Muscle of leg (tissue), 11 donors: Measurements from ENCODE around the gene CCNQ. TPM values are rescaled to one million over a fixed set of nuclear protein-coding genes. Genes with fewer than 3 reads are reported as not detected.
"Not testable (repeated sequence)": the region's sequence is repeated elsewhere in the genome, so short reads cannot be mapped to it uniquely, and the experiment has no call there.

Source experiments
- DNase-seq: peaks from one replicate; pipeline ENCODE4 v3.0.0; 2013
- H3K27ac ChIP-seq: one replicate; pipeline ENCODE4 v1.5.1; 2013; ENCODE audit warnings: mild to moderate bottlenecking, low read length, control low read depth
- H3K27me3 ChIP-seq: one replicate; pipeline ENCODE4 v1.6.1; 2013; ENCODE audit warnings: low read length; ENCODE audit not compliant: control insufficient read depth, insufficient read depth
- H3K36me3 ChIP-seq: one replicate; pipeline ENCODE4 v1.6.1; 2013; ENCODE audit warnings: low read length; ENCODE audit not compliant: control insufficient read depth, insufficient read depth
- H3K4me1 ChIP-seq: one replicate; pipeline ENCODE4 v1.6.1; 2013; ENCODE audit warnings: low read length; ENCODE audit not compliant: control insufficient read depth, insufficient read depth
- H3K4me3 ChIP-seq: one replicate; pipeline ENCODE4 v1.5.1; 2013; ENCODE audit warnings: low read length, control low read depth
- H3K9me3 ChIP-seq: replicated peaks from 2 replicates; pipeline ENCODE4 v1.6.1; 2013; ENCODE audit warnings: low read depth, low read length; ENCODE audit not compliant: control insufficient read depth
- WGBS: methylation state at CpG from one replicate; pipeline ENCODE4 v1.1.5; 2013; ENCODE audit warnings: missing lambda C conversion rate; ENCODE audit not compliant: insufficient coverage; 5-methylcytosine and 5-hydroxymethylcytosine counted together
- polyA plus RNA-seq, 8 donors: library from polyadenylated mRNA; unstranded; fragments of 120-200 nt; gene quantifications; one replicate each; pipeline versions ENCODE4 v1.2.1 to v1.2.3, GENCODE V29; 2013; ENCODE audit warnings: inconsistent platforms in 1 of 8, low replicate concordance in 1 of 8; ENCODE audit not compliant: insufficient read length in 8 of 8, insufficient read depth in 1 of 8
- total RNA-seq: library from RNA; stranded (reverse); fragments of 120-200 nt; gene quantifications from one replicate; pipeline ENCODE4 v1.2.4, GENCODE V29; 2013

Gene CCNQ
- total and polyA plus RNA-seq, 9 donors: 11.7 to 15.9 (median 13.3) TPM

GRCh38 chrX:153608806-153609205, 9.9 kb upstream of the CCNQ start:
- Histone ChIP-seq H3K36me3 (no peaks in the 10 kb centered on the region), H3K4me3 (no peak overlapping the region), H3K4me1 (peaks cover 11% of the 10 kb centered on the region), H3K9me3 (no peaks in the 10 kb centered on the region), H3K27me3 (peaks cover 18% of the 10 kb centered on the region), H3K27ac (no peak overlapping the region)
- WGBS: 50% methylated on average over 1 of the region's 4 CpGs
- DNase-seq: no peak

GRCh38 chrX:153608376-153608775, 9.4 kb upstream of the CCNQ start:
- Histone ChIP-seq H3K27ac (no peak overlapping the region), H3K9me3 (no peaks in the 10 kb centered on the region), H3K36me3 (no peaks in the 10 kb centered on the region), H3K4me1 (peaks cover 11% of the 10 kb centered on the region), H3K27me3 (peaks cover 18% of the 10 kb centered on the region), H3K4me3 (no peak overlapping the region)
- 71% methylated on average over 2 of the region's 2 CpGs for WGBS
- peak; percentile 48 for DNase-seq

GRCh38 chrX:153606503-153606902, 7.6 kb upstream of the CCNQ start:
- peaks cover 6% of the 10 kb centered on the region for H3K27me3 ChIP-seq
- H3K27ac ChIP-seq: no peak overlapping the region
- WGBS: 80% methylated on average over 23 of the region's 23 CpGs
- H3K36me3 ChIP-seq: no peaks in the 10 kb centered on the region
- peaks cover 11% of the 10 kb centered on the region for H3K4me1 ChIP-seq
- H3K9me3 ChIP-seq: no peaks in the 10 kb centered on the region
- DNase-seq: no peak
- H3K4me3 ChIP-seq: no peak overlapping the region

- peaks cover 16% of the 10 kb centered on the region for H3K4me1 ChIP-seq
- H3K27ac ChIP-seq, DNase-seq, H3K27me3 ChIP-seq, H3K36me3 ChIP-seq, H3K4me3 ChIP-seq, H3K9me3 ChIP-seq: not testable (repeated sequence)
- WGBS: 80% methylated on average over 13 of the region's 18 CpGs
These were observed 5.9 kb upstream of the CCNQ start for GRCh38 chrX:153604666-153605380.

- 84% methylated on average over 17 of the region's 17 CpGs for WGBS
- Histone ChIP-seq H3K4me3 (no peak overlapping the region), H3K27me3 (peaks cover 2% of the 10 kb centered on the region), H3K4me1 (peaks cover 12% of the 10 kb centered on the region), H3K27ac (no peak overlapping the region), H3K9me3 (no peaks in the 10 kb centered on the region), H3K36me3 (no peaks in the 10 kb centered on the region)
- no peak for DNase-seq
These were observed 4.3 kb upstream of the CCNQ start for GRCh38 chrX:153603131-153603656.

DNA sequence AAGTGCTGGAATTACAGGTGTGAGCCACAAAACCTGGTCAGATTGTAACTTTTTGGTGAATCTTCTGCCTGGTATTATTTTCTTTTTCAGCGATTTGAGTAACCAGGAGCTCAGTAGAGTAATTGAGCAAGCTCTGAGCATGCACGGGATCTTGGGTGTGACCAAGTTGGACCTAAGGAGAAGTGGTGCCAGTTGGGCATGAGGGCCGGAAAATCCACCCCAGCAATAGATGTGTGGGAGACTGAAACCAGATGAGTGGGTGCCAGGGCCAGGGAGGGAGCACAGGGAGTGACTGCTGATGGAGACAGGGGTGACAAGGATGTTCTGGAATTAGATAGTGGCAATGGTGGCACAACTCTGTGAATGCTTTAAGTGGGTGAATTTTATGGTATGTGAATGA, 3.7 kb upstream of the CCNQ start:
- Histone ChIP-seq H3K9me3 (peaks cover 2% of the 10 kb centered on the region), H3K36me3 (no peaks in the 10 kb centered on the region), H3K27me3 (peaks cover 2% of the 10 kb centered on the region), H3K4me1 (peaks cover 12% of the 10 kb centered on the region), H3K4me3 (no peak overlapping the region), H3K27ac (no peak overlapping the region)
- 85% methylated on average over 3 of the region's 3 CpGs for WGBS
- DNase-seq: no peak

DNA sequence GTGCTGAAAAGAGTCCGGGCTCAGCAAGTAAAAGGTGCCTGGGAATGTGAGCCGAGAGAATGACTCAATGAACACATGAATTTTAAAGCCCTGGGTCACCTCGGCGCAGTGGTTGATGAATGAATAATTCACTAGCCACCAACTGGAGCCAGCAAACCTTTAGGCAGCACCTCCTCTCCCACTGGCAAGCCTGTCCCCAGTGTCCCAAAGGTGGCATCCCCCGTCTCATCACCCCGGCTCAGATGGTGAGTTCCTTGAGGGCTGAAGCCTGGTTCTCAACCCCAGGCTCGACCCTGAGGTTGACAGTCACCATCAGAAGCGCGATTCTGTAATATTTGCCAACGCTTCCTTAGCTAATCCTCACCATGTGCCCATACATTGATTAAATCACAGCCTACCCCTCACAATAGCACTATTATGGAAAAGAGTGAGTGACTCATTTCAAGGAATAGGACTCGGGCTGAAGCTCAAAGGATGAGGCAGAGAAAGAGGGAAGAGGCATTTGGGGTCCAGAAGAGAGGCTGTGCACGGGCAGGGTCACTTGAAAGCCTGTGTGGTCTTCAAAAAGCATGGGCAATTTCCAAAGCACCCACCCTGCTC, 2.7 kb upstream of the CCNQ start:
- Histone ChIP-seq H3K4me1 (peaks cover 12% of the 10 kb centered on the region), H3K27ac (no peak overlapping the region), H3K27me3 (peaks cover 4% of the 10 kb centered on the region), H3K36me3 (no peaks in the 10 kb centered on the region), H3K9me3 (peaks cover 4% of the 10 kb centered on the region), H3K4me3 (no peak overlapping the region)
- no peak for DNase-seq
- WGBS: 70% methylated on average over 7 of the region's 12 CpGs

DNA sequence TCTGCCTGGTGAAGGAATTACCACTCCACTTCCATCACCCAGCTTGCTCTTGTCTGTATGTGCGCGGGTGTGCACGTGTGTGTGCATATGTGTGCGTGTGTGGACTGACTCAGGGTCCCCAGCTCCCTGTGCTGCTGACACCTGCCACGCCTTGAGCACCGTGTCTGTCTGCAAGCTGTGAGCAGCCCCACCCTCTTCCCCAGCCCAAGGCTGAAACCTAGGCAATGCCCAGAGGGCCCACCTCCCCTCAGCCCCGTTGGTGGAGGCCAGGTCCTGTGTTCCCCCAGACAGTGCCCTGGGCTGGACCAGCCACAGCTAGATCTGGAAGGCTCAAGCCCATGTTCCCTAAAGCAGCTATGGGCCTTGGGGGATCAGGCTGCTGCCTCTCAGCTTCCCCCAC, 2.0 kb upstream of the CCNQ start:
- no peak for DNase-seq
- H3K4me3 ChIP-seq: no peak overlapping the region
- WGBS: 60% methylated on average over 3 of the region's 7 CpGs

DNA sequence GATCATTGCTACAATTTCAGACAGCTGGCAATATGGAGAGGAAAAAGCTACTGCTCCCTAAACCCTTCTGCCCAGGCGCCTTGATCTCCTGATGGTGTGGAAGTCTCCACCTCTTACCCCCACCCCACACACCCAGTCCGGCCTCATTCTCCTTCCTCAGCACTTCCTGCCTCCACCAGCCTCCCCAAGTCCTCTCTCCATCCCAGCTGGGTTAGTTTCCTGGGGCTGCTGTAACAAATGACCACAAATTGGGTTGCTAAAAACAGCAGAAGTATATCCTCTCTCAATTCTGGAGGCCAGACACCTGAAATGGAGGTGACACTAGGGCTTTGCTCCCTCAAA, 1.1 kb upstream of the CCNQ start:
- Histone ChIP-seq H3K27ac (no peak overlapping the region), H3K4me3 (peak overlapping the region; percentile 65)

More for the DNA sequence above, 2.0 kb upstream of the CCNQ start:
- Histone ChIP-seq H3K36me3 (peaks cover 1% of the 10 kb centered on the region), H3K4me1 (peaks cover 12% of the 10 kb centered on the region), H3K27ac (no peak overlapping the region), H3K9me3 (peaks cover 4% of the 10 kb centered on the region), H3K27me3 (peaks cover 4% of the 10 kb centered on the region)

GRCh38 chrX:153599192-153600031, 473 bp upstream of the CCNQ start:
- peaks cover 6% of the 10 kb centered on the region for H3K36me3 ChIP-seq
- peaks cover 4% of the 10 kb centered on the region for H3K27me3 ChIP-seq
- peak; percentile 94 for DNase-seq
- H3K4me3 ChIP-seq: peak overlapping the region; percentile 65
- H3K4me1 ChIP-seq: peaks cover 12% of the 10 kb centered on the region
- 27% methylated on average over 58 of the region's 79 CpGs for WGBS
- H3K9me3 ChIP-seq: peaks cover 4% of the 10 kb centered on the region
- H3K27ac ChIP-seq: peak overlapping the region; percentile 29

More for the DNA sequence above, 1.1 kb upstream of the CCNQ start:
- DNase-seq: no peak
- Histone ChIP-seq H3K4me1 (peaks cover 12% of the 10 kb centered on the region), H3K27me3 (peaks cover 4% of the 10 kb centered on the region), H3K36me3 (peaks cover 6% of the 10 kb centered on the region), H3K9me3 (peaks cover 4% of the 10 kb centered on the region)
- 25% methylated on average over 1 of the region's 2 CpGs for WGBS
